ENCODE measurements around the gene USP6NL. TPM values are rescaled to one million over a fixed set of nuclear protein-coding genes. Genes with fewer than 3 reads are reported as not detected.
A peak's percentile ranks its signal among the peaks of the same experiment; 100 is the strongest.

USP6NL gene
- total and polyA plus RNA-seq, 7 donors = 9.2 to 11.4 (median 10.8) TPM

DNA sequence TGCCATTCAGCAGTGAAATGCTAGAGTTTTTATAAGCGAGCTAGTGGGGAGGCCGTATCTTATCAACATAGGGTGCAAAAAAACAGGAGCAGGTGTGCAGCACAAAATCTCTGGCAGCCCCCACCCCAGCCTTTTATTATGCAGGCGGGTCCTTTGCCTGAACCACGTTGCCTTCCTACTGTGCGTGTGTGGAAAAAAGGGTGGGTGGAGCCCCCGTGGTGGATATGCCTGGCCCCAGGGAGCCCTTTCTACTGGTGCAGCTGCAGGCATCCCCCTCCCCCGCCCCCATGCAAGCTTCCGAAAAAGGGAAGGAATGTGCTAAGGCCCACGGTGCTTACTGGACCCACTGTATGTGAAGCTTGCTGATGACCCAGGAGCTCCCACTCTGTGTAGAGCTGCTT lies 175.9 kb downstream of the USP6NL start:
- no peak for TF ChIP-seq EP300 (IDR thresholded peaks at IDR 0.05)
- TF ChIP-seq POLR2A (IDR thresholded peaks at IDR 0.05) = no peak
- TF ChIP-seq, protein P1, sequence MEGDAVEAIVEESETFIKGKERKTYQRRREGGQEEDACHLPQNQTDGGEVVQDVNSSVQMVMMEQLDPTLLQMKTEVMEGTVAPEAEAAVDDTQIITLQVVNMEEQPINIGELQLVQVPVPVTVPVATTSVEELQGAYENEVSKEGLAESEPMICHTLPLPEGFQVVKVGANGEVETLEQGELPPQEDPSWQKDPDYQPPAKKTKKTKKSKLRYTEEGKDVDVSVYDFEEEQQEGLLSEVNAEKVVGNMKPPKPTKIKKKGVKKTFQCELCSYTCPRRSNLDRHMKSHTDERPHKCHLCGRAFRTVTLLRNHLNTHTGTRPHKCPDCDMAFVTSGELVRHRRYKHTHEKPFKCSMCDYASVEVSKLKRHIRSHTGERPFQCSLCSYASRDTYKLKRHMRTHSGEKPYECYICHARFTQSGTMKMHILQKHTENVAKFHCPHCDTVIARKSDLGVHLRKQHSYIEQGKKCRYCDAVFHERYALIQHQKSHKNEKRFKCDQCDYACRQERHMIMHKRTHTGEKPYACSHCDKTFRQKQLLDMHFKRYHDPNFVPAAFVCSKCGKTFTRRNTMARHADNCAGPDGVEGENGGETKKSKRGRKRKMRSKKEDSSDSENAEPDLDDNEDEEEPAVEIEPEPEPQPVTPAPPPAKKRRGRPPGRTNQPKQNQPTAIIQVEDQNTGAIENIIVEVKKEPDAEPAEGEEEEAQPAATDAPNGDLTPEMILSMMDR (IDR thresholded peaks at IDR 0.05) = no peak
- no peak for TF ChIP-seq POLR2AphosphoS5 (IDR thresholded peaks at IDR 0.05)
- DNase-seq = no peak
- Histone ChIP-seq H3K4me1 (peaks cover 0 to 7% (median 7%) of the 10 kb centered on the region in 4 donors), H3K9me3 (no peaks in the 10 kb centered on the region), H3K27ac (no peak overlapping the region), H3K36me3 (no peaks in the 10 kb centered on the region), H3K4me3 (no peak overlapping the region), H3K27me3 (no peaks in the 10 kb centered on the region)
- intact Hi-C loops (cut with DNase I) = no loop called here
- WGBS, 2 donors = 49 to 54% methylated on average over 9 of the region's 9 CpGs

DNA sequence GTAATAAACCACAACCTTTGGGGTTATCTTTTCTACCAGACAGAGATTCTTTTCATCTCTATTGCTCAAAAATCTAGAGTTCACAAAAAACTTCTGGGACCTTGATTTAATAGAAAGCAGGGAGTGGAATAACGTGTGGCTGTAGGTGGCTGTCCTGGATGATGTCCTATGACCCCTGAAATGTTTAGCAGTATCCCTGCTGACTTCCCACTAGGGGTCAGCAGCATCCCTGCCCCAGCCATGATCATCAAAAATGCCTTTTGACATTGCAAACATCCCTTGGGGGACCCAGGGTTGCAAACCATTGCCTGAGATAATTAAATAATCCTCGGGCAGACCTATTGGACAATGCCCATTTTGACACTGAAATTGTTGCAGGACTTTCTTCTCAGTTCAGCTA lies 177.1 kb downstream of the USP6NL start:
- Histone ChIP-seq H3K27me3 (no peaks in the 10 kb centered on the region), H3K4me1 (peaks cover 0 to 13% (median 10%) of the 10 kb centered on the region in 4 donors), H3K4me3 (no peak overlapping the region), H3K9me3 (peaks cover 0 to 3% (median under 1%) of the 10 kb centered on the region in 4 donors), H3K27ac (no peak overlapping the region), H3K36me3 (no peaks in the 10 kb centered on the region)
- WGBS, 2 donors = 36 to 68% methylated on average over 2 of the region's 2 CpGs
- no peak for TF ChIP-seq POLR2A (IDR thresholded peaks at IDR 0.05)
- intact Hi-C loops (cut with DNase I) = no loop called here
- DNase-seq = no peak

DNA sequence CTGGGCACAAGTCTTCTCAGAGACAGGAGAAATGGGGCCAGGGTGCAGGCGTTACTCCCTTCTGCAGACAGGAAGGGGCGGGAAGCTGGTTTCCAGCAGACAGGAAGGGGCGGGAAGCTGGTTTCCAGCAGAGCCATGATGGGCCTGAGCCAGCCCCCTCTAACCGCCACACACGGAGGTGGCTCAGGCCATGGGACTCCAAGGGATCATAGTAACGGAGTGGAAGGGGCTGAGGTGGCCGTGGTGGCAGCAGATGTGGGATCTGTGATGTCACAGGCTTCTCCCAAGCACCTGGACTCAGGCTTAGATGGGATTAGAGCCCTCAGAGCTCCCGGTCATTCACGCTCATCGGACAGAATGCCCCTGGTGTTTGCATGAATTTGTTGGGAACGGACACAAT lies 177.8 kb downstream of the USP6NL start:
- H3K4me3 ChIP-seq = no peak overlapping the region
- intact Hi-C loops (cut with DNase I) = no loop called here
- no peak overlapping the region for H3K27ac ChIP-seq
- peaks cover 0 to 13% (median 10%) of the 10 kb centered on the region in 4 donors for H3K4me1 ChIP-seq
- peaks cover 0 to 3% (median under 1%) of the 10 kb centered on the region in 4 donors for H3K9me3 ChIP-seq
- TF ChIP-seq POLR2A (IDR thresholded peaks at IDR 0.05) = no peak
- TF ChIP-seq POLR2AphosphoS5 (IDR thresholded peaks at IDR 0.05) = no peak
- TF ChIP-seq, protein P1 (IDR thresholded peaks at IDR 0.05) = no peak
- no peak for TF ChIP-seq EP300 (IDR thresholded peaks at IDR 0.05)
- no peak for DNase-seq
- WGBS, 2 donors = 86 to 93% methylated on average over 11 of the region's 11 CpGs
- H3K27me3 ChIP-seq = no peaks in the 10 kb centered on the region
- no peaks in the 10 kb centered on the region for H3K36me3 ChIP-seq

DNA sequence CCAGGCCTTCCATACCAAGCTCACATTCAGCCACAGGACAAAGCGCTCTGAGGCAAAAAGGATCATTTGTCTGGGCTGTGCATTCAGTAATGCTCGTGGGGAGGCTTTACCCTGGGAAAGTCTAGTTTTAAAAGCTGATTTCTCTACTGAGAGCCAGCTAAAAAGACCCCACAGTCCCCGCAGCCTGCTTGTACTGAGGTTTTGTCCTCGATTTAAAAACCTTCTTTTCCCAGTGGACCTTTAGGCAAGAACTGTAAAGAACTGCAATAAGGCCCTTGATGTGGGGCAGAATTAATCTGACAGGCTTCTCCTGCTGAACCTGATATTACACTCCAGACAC lies 180.3 kb downstream of the USP6NL start:
- H3K4me3 ChIP-seq = no peak overlapping the region
- H3K9me3 ChIP-seq = peaks cover 0 to 3% (median under 1%) of the 10 kb centered on the region in 4 donors
- no peak for DNase-seq
- no peaks in the 10 kb centered on the region for H3K27me3 ChIP-seq
- TF ChIP-seq POLR2A (IDR thresholded peaks at IDR 0.05) (no peak), EP300 (IDR thresholded peaks at IDR 0.05) (no peak)
- intact Hi-C loops (cut with DNase I) = no loop called here
- no peak overlapping the region for H3K27ac ChIP-seq
- 75 to 77% methylated on average over 4 of the region's 4 CpGs for WGBS, 2 donors
- no peaks in the 10 kb centered on the region for H3K36me3 ChIP-seq
- H3K4me1 ChIP-seq = peaks cover 0 to 13% (median 10%) of the 10 kb centered on the region in 4 donors

DNA sequence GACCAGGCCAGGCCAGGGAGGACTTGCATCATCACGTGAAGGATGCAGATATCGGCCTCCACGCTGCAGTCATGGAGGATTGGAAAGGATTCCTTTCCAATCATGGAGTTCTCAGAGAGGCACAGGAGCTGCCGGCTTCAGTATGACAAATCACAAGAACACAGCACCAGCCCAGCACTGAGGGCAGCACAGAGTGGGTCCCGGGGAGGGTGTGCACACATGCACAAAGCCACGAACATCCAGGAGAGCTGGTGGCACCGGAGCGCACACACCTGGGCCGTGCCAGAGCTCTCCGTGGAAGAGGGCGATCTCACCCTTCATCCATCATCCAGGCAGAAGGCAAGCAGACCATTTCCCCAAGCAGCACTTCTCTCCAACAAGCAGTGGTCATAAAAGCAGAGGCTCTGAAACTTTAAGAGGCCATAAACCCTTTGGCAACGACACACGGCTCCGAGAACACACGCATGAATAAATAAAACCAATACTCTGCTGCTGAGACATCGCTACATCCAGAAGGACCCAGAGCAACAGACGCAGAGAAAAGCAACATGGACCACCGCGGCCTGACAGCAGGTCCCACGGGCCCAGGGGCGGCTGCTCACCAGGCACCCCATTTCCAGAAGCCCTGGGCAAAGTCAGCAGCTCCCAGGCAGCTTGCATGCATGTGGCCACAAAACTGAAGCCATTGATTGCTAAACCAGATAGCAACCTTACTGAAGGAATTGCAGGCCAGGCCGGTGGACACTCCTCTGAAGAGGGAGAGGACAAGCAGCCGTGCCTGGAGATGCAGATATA lies 180.8 kb downstream of the USP6NL start:
- H3K4me3 ChIP-seq = no peak overlapping the region
- no peak overlapping the region for H3K27ac ChIP-seq
- intact Hi-C loops (cut with DNase I) = no loop called here
- H3K36me3 ChIP-seq = no peaks in the 10 kb centered on the region
- WGBS, 2 donors = 27 to 59% methylated on average over 23 of the region's 23 CpGs
- DNase-seq = no peak
- peaks cover 0 to 3% (median under 1%) of the 10 kb centered on the region in 4 donors for H3K9me3 ChIP-seq
- no peaks in the 10 kb centered on the region for H3K27me3 ChIP-seq
- TF ChIP-seq, protein P1 (IDR thresholded peaks at IDR 0.05) = no peak
- peak in 1 of 4 donors; percentile 14 for TF ChIP-seq POLR2AphosphoS5 (IDR thresholded peaks at IDR 0.05)
- peaks cover 0 to 13% (median 10%) of the 10 kb centered on the region in 4 donors for H3K4me1 ChIP-seq

Data from sigmoid colon (tissue), 7 donors.